Memory B cell (primary cell): ENCODE measurements around the gene HBA2.
"Not testable (repeated sequence)": the region's sequence is repeated elsewhere in the genome, so short reads cannot be mapped to it uniquely, and the experiment has no call there.

Experiments used
- ATAC-seq: fragments of 150-1000 bp; cut with Tn5 transposase; 2 replicates; pipeline ENCODE4 v1.10.0; 2021; ENCODE audit warnings: low read depth, mild to moderate bottlenecking, moderate library complexity
- DNase-seq, 2 donors: peaks; one replicate each; pipeline ENCODE4 v3.0.0; 2022; ENCODE audit warnings: low spot score in 2 of 2
- H3K27ac Mint-ChIP-seq: one replicate; pipeline ENCODE4 v1.8.0; 2022; ENCODE audit warnings: mild to moderate bottlenecking, moderate library complexity, mixed read lengths
- H3K27me3 Mint-ChIP-seq: one replicate; pipeline ENCODE4 v1.8.0; 2022; ENCODE audit warnings: mixed read lengths
- H3K36me3 Mint-ChIP-seq: one replicate; pipeline ENCODE4 v1.8.0; 2022; ENCODE audit warnings: mild to moderate bottlenecking, mixed read lengths
- H3K4me1 Mint-ChIP-seq: one replicate; pipeline ENCODE4 v1.8.0; 2022; ENCODE audit warnings: mixed read lengths
- H3K4me3 Mint-ChIP-seq: one replicate; pipeline ENCODE4 v1.8.0; 2022; ENCODE audit warnings: mild to moderate bottlenecking, moderate library complexity, mixed read lengths
- H3K9me3 Mint-ChIP-seq: one replicate; pipeline ENCODE4 v1.8.0; 2022; ENCODE audit warnings: mixed read lengths

The HBA2 gene

GRCh38 chr16:175011-175949 is 2.6 kb downstream of the HBA2 start:
- peak overlapping the region; percentile 24 for H3K4me3 Mint-ChIP-seq
- H3K4me1 Mint-ChIP-seq, result peaks cover 11% of the 10 kb centered on the region
- DNase-seq, result no peak
- no peak for ATAC-seq
- H3K27me3 Mint-ChIP-seq, result peaks cover 35% of the 10 kb centered on the region
- H3K9me3 Mint-ChIP-seq, result no peaks in the 10 kb centered on the region
- H3K27ac Mint-ChIP-seq, result no peak overlapping the region
- peaks cover 1% of the 10 kb centered on the region for H3K36me3 Mint-ChIP-seq

- ATAC-seq, result peak; percentile 11
- H3K36me3 Mint-ChIP-seq, H3K4me3 Mint-ChIP-seq, DNase-seq, H3K9me3 Mint-ChIP-seq, H3K27ac Mint-ChIP-seq: not testable (repeated sequence)
- Mint-ChIP-seq H3K27me3 (peaks cover 31% of the 10 kb centered on the region), H3K4me1 (peaks cover 11% of the 10 kb centered on the region)
Measured at GRCh38 chr16:176006-176405, 3.3 kb downstream of the HBA2 start.

GRCh38 chr16:176477-177382 is 4.1 kb downstream of the HBA2 start, which contains the start of gene HBA1:
Gene HBA1 (plus strand): TSS chr16:176680. CDS start chr16:176717, 37 bp downstream.
- Mint-ChIP-seq H3K4me3 (peak within 1 kb of the TSS; percentile 62), H3K27me3 (peaks cover 28% of the 10 kb centered on the region), H3K4me1 (peaks cover 11% of the 10 kb centered on the region)
- H3K27ac Mint-ChIP-seq, DNase-seq, H3K9me3 Mint-ChIP-seq, H3K36me3 Mint-ChIP-seq: not testable (repeated sequence)
- ATAC-seq, result peak; percentile 51

- Mint-ChIP-seq H3K9me3 (no peaks in the 10 kb centered on the region), H3K27ac (no peak overlapping the region), H3K4me3 (peak overlapping the region; percentile 62), H3K27me3 (peaks cover 27% of the 10 kb centered on the region), H3K36me3 (no peaks in the 10 kb centered on the region), H3K4me1 (peaks cover 11% of the 10 kb centered on the region)
- DNase-seq, result no peak
- ATAC-seq, result no peak
Measured at GRCh38 chr16:177394-177822, 4.7 kb downstream of the HBA2 start.

GRCh38 chr16:177981-178667 is 5.4 kb downstream of the HBA2 start:
- Mint-ChIP-seq H3K27me3 (peaks cover 27% of the 10 kb centered on the region), H3K27ac (no peak overlapping the region), H3K36me3 (no peaks in the 10 kb centered on the region), H3K4me3 (peak overlapping the region; percentile 34), H3K9me3 (no peaks in the 10 kb centered on the region), H3K4me1 (peaks cover 11% of the 10 kb centered on the region)
- no peak for ATAC-seq
- no peak for DNase-seq

GRCh38 chr16:178668-179015 is 6.0 kb downstream of the HBA2 start:
- ATAC-seq (no peak), DNase-seq (no peak)
- no peak overlapping the region for H3K27ac Mint-ChIP-seq
- peaks cover 24% of the 10 kb centered on the region for H3K27me3 Mint-ChIP-seq
- peaks cover 8% of the 10 kb centered on the region for H3K4me1 Mint-ChIP-seq
- no peak overlapping the region for H3K4me3 Mint-ChIP-seq
- no peaks in the 10 kb centered on the region for H3K9me3 Mint-ChIP-seq
- H3K36me3 Mint-ChIP-seq, result no peaks in the 10 kb centered on the region

- no peak for ATAC-seq
- peaks cover 20% of the 10 kb centered on the region for H3K27me3 Mint-ChIP-seq
- peak overlapping the region; percentile 32 for H3K4me3 Mint-ChIP-seq
- peaks cover 7% of the 10 kb centered on the region for H3K4me1 Mint-ChIP-seq
- H3K36me3 Mint-ChIP-seq, result no peaks in the 10 kb centered on the region
- no peak overlapping the region for H3K27ac Mint-ChIP-seq
- DNase-seq, result no peak
- H3K9me3 Mint-ChIP-seq, result no peaks in the 10 kb centered on the region
Measured at GRCh38 chr16:179211-180092, 6.8 kb downstream of the HBA2 start.

GRCh38 chr16:180101-180675 is 7.5 kb downstream of the HBA2 start, which contains the start of gene HBQ1:
Gene HBQ1 (plus strand): TSS chr16:180459. CDS start chr16:180487, 28 bp downstream.
- H3K4me3 Mint-ChIP-seq, result peak within 1 kb of the TSS; percentile 37
- no peaks in the 10 kb centered on the region for H3K36me3 Mint-ChIP-seq
- DNase-seq, result no peak
- peaks cover 4% of the 10 kb centered on the region for H3K4me1 Mint-ChIP-seq
- H3K27ac Mint-ChIP-seq, result no peak within 1 kb of the TSS
- no peaks in the 10 kb centered on the region for H3K9me3 Mint-ChIP-seq
- ATAC-seq, result no peak
- H3K27me3 Mint-ChIP-seq, result peaks cover 14% of the 10 kb centered on the region

- H3K27ac Mint-ChIP-seq, result no peak overlapping the region
- H3K36me3 Mint-ChIP-seq, result peaks cover 3% of the 10 kb centered on the region
- no peaks in the 10 kb centered on the region for H3K4me1 Mint-ChIP-seq
- H3K27me3 Mint-ChIP-seq, result peaks cover 9% of the 10 kb centered on the region
- H3K4me3 Mint-ChIP-seq, result peak overlapping the region; percentile 37
- peak in 1 of 2 donors; percentile 41 for DNase-seq
- H3K9me3 Mint-ChIP-seq, result no peaks in the 10 kb centered on the region
- ATAC-seq, result peak; percentile 87
Measured at GRCh38 chr16:180681-181564, 8.2 kb downstream of the HBA2 start.

- Mint-ChIP-seq H3K36me3 (peaks cover 3% of the 10 kb centered on the region), H3K4me3 (no peak overlapping the region), H3K9me3 (no peaks in the 10 kb centered on the region), H3K4me1 (no peaks in the 10 kb centered on the region), H3K27me3 (peaks cover 9% of the 10 kb centered on the region), H3K27ac (no peak overlapping the region)
- ATAC-seq, result no peak
- peak; percentile 90 to 96 for DNase-seq
Measured at GRCh38 chr16:181565-182021, 8.9 kb downstream of the HBA2 start.

GRCh38 chr16:183005-183404 is 10.3 kb downstream of the HBA2 start:
- no peak for DNase-seq
- peaks cover 7% of the 10 kb centered on the region for H3K36me3 Mint-ChIP-seq

GRCh38 chr16:185213-185612 is 12.5 kb downstream of the HBA2 start:
- no peak overlapping the region for H3K4me3 Mint-ChIP-seq
- H3K9me3 Mint-ChIP-seq, result no peaks in the 10 kb centered on the region
- H3K27ac Mint-ChIP-seq, result no peak overlapping the region

More at GRCh38 chr16:183005-183404, 10.3 kb downstream of the HBA2 start:
- Mint-ChIP-seq H3K4me3 (no peak overlapping the region), H3K9me3 (no peaks in the 10 kb centered on the region), H3K27me3 (peaks cover 5% of the 10 kb centered on the region), H3K4me1 (no peaks in the 10 kb centered on the region), H3K27ac (no peak overlapping the region)
- no peak for ATAC-seq

More at GRCh38 chr16:185213-185612, 12.5 kb downstream of the HBA2 start:
- DNase-seq, result no peak
- ATAC-seq, result no peak
- H3K36me3 Mint-ChIP-seq, result peaks cover 18% of the 10 kb centered on the region
- H3K27me3 Mint-ChIP-seq, result no peaks in the 10 kb centered on the region
- H3K4me1 Mint-ChIP-seq, result no peaks in the 10 kb centered on the region
